HT-29 (cell line): ENCODE measurements around the gene C10orf95. TPM values are rescaled to one million over a fixed set of nuclear protein-coding genes. Genes with fewer than 3 reads are reported as not detected.
"Not testable (repeated sequence)": the region's sequence is repeated elsewhere in the genome, so short reads cannot be mapped to it uniquely, and the experiment has no call there.

Experiments
- DNase-seq: peaks from one replicate; pipeline ENCODE4 v3.0.0-alpha.2; 2015; ENCODE audit warnings: low spot score
- total RNA-seq: library from RNA; depleted of rRNA; stranded (reverse); fragments of >200 nt; shearing (Covaris generic); gene quantifications from 2 replicates; pipeline ENCODE4 v1.2.3, GENCODE V29; 2014; rRNA removed

Gene C10orf95
- total RNA-seq, result 4.5 and 11.7 TPM in 2 replicates

GRCh38 chr10:102451105-102451969 lies at the start of gene C10orf95:
TSS of gene C10orf95 (minus strand) at chr10:102451543. CDS start at chr10:102451093, 450 bp downstream.
- DNase-seq, result peak; percentile 59

DNA sequence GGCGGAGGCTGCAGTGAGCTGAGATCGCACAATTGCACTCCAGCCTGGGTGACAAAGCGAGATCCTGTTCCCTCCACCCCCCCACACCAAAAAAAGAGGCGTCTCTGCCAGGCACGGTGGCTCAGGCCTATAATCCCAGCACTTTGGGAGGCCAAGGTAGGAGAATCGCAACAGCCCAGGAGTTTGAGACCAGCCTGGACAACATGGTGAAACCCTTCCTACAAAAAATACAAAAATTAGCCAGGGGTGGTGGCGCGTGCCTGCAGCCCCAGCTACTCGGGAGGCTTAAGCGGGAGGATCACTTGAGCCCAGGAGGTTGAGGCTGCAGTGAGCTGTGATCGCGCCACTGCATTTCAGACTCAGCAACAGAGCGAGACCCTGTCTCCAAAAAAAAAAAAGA lies 49.3 kb upstream of the C10orf95 start:
- DNase-seq, result not testable (repeated sequence)

DNA sequence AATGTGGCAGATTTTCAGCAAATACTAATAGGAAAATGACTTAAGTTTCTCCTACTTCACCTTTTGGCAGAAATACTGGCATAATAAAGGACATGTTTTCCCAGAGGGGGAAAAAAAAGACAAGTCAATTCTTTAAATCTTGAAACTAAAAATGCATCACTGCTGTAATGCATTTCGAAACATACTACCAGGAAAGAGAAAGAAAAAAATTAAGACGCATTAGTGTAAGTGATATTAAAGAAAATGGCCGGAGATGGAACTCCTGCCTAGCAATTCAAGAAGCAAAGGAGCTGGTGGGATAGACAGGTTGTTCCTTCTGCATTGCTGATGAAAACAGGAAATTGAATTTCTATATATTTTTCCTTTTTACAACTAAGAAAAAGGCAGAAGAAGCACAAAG lies 48.0 kb upstream of the C10orf95 start:
- no peak for DNase-seq

DNA sequence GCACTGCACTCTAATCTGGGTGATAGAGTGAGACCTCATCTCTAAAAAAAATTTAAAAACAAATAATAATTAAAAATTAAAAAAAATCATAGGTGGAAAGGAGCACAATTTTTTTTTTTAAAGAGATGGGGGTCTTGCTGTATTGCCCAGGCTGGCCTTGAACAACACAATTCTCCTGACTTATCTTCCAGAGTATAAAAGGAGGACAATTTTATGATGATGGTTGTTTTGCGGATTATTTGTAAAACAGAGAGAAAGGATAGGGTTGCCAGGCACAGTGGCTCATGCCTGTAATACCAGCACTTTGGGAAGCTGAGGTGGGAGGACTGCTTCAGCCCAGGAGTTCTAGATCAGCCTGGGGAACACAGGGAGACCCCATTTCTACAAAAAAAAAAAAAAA lies 46.2 kb upstream of the C10orf95 start:
- DNase-seq, result no peak

DNA sequence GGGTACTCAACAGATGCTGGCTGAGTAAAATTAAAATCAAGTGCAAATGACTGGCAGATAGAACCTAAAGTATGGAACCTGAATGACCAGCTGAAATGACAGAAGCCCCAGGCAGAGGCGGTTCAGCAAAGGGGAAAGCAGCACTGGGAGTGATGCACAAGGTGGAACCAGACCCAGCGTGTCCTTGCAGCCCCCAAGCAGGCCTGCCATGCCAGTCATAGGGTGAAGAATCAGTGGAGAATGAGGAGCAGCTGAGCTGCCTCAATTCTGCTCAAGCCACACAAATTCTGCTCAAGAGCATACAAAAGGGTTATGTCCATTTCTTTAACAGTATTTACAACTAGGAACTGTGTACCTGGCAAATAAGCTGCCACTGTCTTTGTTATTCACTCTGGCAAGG lies 42.4 kb upstream of the C10orf95 start:
- no peak for DNase-seq

DNA sequence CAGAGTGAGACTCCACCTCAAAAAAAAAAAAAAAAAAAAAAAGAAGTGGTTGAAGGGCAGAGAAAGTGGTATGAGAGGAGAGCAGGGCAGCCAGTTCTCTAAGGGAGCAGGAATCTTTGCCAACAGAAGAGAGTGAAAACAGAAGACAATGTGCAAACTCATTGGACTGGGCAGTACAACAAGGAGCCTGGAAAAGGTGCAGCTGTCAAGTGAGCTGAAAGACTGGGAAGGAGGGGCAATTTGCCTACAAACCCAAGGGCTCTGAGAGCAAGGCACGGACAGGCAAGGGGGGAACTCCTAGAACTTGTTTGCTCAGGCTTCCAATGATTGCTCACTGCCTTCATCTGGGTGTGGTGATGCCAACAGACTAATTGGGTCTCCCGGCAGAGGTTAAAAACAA lies 41.6 kb upstream of the C10orf95 start:
- no peak for DNase-seq

DNA sequence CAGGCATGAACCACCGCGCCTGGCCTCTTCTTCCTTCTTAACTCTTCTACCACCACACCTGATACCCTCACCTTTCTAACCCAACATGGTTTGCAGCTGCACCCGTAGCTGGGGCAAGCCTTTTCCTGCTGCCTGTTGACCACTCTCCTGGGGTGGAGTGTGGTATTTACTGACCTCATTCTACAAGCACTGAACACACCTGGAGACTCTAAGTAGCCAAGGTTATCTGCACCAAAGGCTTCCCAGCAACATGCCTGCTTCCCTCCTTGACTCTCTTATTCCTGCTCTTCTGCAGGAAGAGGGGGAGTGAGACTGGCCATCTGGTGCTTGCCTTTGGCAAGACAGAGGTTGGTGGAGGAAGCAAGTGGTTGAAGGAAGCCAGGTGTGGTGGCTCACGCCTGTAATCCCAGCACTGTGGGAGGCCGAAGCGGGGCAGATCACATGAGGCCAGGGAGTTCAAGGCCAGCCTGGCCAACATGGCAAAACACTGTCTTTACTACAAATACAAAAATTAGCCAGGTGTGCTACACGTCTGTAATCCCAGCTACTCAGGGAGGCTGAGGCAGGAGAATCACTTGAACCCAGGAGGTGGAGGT lies 41.1 kb upstream of the C10orf95 start:
- DNase-seq, result peak; percentile 9

DNA sequence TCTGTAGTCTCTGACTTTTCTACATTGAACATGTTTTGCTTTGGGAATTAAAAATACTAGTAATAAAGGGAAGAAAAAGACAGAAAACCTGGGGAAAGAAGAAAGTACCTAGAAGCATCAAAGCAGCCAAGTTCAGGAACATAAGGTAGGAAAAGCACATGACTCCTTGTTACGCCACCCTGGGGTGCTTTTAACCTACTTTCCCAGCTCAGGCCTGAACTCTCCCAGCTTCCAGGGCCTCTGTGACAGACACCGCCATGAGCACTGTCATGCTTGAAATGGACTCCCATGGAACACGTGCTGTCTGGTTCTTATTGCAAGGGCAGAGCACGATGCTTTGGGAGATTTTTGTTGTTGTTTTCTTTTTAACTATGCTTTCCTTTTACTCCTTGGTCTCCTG lies 39.8 kb upstream of the C10orf95 start:
- no peak for DNase-seq

DNA sequence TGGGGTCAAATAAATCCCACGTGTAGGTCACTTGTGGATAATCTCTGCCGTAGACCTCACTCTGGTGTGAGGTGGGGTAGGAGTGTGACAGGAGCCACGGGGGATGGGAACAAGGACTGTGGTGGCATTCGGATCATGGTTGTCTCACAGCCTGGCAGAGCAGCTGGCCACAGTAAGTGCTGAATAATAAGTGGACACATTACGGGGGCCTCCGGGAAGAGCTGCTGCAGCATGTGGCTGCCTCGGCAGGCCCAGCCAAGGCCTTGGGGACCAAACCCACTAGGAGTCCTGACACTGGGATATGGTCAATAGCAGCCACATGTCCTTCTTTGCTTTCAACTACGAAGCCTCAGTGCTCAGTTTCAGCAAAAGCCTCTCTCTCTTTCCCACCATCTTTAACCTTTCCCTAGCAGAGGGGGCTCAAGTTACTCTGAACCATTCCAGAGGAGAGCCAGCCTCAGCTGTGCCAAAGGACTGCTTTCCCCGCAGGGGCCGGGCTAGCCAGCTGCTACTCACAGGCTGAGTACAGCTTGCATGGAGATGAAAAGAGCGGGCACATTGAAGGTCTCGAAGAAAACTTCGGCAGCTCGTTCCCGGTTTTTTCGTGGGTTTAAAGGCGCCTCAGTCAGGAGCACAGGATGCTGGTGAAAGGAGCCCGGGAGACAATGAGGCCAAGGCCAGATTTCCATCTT lies 33.9 kb upstream of the C10orf95 start:
- no peak for DNase-seq

- no peak for DNase-seq
These were observed 32.7 kb upstream of the C10orf95 start for GRCh38 chr10:102484021-102484420.

DNA sequence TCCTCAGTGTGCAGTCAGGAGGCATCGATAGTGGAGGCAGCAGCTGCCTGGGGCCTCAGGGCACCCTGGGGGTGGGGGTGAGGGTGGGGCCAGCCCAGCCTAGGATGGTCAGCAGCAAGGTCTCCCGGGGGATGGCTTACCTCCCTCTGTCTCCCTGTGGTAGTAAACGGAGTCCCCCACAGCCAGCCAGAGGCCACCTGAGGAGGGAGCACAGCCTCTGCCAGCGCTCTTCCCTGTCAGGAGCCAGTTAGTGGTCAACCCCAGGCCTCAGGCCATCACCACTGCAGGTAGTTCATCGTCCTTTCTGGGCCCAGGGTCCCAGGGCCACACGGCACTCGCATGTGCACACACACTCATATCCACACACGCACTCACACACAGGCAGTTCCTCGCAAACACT lies 29.1 kb upstream of the C10orf95 start:
- no peak for DNase-seq

DNA sequence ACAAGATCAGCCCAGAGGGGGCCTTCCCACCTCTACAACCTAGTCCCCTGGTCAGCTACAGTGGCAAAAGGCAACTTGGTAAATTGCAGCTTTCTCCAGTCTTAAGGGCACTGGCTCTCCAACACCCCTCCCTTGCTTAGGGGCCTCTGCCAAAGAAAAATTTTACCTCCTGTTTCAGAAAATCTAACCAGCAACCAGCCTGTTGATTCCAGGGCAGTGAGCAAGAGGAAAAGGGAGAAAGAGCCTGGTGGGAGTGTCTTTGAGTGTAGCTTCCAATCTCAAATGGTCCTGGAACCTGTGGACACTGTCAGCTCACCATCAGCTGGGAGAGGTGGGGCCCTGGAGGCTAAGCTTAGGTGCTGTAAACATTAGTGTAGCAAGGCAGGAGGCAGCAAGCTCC lies 28.3 kb upstream of the C10orf95 start:
- DNase-seq, result no peak

DNA sequence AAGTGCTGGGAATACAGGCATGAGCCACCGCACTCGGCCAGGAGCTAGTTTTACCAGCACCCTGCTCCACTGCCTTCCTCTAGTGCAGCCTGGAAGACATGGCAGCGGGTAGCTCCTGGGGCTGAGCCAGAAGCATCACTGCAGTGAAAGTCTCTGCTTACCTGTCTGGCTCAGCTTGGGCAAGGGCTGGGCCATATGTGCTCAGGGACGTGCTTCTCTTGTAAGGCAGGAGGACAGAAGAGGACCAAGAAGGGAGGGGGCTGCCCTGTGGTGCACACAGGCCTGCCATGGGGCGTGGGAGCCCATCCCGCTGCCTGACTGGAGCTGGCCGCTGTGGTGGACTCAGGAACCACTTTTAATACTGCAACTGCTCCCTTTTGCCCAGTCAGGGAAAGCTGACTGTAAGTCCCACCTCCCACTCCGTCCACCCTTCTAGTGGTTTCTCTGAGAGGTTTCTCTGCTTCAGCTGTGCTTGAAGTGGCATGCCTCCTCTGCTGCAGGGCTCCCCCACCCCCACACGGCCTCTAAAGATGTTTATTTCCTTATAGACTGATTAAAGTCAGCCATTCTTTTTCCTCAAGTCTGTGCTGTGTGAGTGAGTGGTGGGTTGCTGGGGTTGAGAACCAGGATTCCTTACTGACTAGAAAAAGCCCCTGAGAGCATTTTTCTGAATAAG lies 25.3 kb upstream of the C10orf95 start:
- DNase-seq, result no peak

- DNase-seq, result no peak
These were observed 24.2 kb upstream of the C10orf95 start for GRCh38 chr10:102475451-102476040.

GRCh38 chr10:102473445-102474331 lies 22.3 kb upstream of the C10orf95 start:
- no peak for DNase-seq

DNA sequence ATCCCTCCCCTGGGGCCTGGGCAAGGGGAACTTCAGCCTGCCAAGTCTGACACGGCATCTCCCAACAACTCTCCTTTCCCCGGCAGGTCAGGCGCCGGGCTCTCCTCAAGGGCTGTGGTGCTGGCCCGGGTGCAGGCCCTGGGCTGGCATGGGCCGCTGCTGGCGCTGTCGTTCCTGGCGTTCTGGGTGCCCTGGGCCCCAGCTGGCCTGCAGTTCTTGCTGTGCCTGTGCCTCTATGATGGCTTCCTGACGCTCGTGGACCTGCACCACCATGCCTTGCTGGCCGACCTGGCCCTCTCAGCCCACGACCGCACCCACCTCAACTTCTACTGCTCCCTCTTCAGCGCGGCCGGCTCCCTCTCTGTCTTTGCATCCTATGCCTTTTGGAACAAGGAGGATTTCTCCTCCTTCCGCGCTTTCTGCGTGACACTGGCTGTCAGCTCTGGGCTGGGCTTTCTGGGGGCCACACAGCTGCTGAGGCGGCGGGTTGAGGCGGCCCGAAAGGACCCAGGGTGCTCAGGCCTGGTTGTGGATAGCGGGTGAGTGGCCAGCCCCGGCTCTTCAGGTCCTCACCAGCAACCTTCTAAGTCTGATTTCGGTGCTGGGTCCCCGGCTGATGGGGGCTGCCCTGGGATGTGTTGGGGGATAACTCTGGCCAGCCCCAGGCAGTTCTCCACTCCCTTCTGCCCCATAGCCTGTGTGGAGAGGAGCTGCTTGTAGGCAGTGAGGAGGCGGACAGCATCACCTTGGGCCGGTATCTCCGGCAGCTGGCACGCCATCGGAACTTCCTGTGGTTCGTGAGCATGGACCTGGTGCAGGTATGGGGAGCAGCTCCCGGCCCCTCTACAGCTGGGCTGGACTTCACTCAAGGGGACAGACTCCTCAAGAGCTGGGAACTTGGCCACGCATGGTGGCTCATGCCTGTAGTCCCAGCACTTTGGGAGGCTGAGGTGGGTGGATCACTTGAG lies 19.5 kb upstream of the C10orf95 start:
- DNase-seq, result no peak

DNA sequence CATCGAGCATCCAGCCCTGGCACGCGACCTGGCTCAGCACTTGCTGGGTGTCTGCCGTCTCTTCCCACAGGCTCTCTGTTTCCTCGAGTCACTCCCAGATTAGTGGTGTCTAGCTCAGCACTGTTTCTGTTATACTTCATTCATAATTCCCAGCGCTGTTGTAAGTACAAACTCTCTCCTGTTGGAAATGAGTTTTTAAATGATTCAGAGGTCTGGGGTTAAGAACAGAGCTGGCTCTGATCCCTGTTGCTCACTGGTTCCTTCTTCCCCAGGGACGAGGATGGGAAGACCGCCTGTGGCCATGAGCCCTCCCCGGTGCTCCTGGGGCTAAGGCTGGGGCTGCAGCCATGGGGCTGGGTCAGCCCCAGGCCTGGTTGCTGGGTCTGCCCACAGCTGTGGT lies 17.3 kb upstream of the C10orf95 start:
- DNase-seq, result no peak

DNA sequence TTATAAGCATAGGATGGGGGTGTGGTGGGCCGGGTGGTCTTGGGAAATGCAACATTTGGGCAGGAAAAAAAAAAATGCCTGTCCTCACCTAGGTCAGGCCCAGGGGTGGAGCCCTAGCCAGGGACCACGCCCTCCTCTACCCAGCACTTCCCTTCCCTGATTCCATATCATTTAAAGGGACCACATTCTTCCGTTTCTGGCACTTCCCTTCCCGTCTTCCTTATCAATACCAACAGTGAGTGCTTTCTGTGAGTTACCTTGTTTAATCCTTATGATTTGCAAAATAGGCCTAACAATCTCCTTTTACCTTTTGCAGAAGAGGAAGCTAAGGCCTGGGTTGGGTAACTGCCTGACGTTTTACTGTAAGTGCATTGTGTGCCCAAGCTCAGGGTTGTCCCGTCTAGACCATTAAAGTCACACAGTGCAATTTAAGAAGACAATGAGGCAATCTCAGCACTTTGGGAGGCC lies 16.7 kb upstream of the C10orf95 start:
- no peak for DNase-seq

- no peak for DNase-seq
These were observed 16.0 kb upstream of the C10orf95 start for GRCh38 chr10:102467318-102467717.
